Naive thymus-derived CD4-positive, alpha-beta T cell (primary cell): ENCODE data around the gene ZSWIM6. TPM values are rescaled to one million over a fixed set of nuclear protein-coding genes. Genes with fewer than 3 reads are reported as not detected.
"Not testable (repeated sequence)": the region's sequence is repeated elsewhere in the genome, so short reads cannot be mapped to it uniquely, and the experiment has no call there.

Source experiments
- ATAC-seq: fragments of 150-1000 bp; cut with Tn5 transposase; 2 replicates; pipeline ENCODE4 v1.10.0; 2021; ENCODE audit warnings: mild to moderate bottlenecking, moderate library complexity
- CTCF ChIA-PET: fragments of 350-600 bp; sonication (Branson Sonifier 250); formaldehyde crosslinking; loops from one replicate; lab custom pipeline; 2021; ENCODE audit warnings: antibody characterized with exemption; lab: Charles Lee
- POLR2A ChIA-PET: fragments of 350-600 bp; sonication (Branson Sonifier 250); formaldehyde crosslinking; loops from one replicate; lab custom pipeline; 2021; ENCODE audit warnings: antibody characterized with exemption, inconsistent platforms; lab: Charles Lee
- DNase-seq, 9 donors: peaks; one replicate each; pipeline versions ENCODE4 v3.0.0 to v3.0.0-alpha.2; 2020 to 2022; ENCODE audit warnings: mixed read lengths in 1 of 9
- H3K27ac ChIP-seq: one replicate; pipeline ENCODE4 v1.7.0; 2013; ENCODE audit warnings: mild to moderate bottlenecking, low read depth, low read length, moderate library complexity
- H3K27me3 ChIP-seq, 2 donors: one replicate each; pipeline ENCODE4 v1.7.0; 2013; ENCODE audit warnings: low read length in 2 of 2, mild to moderate bottlenecking in 2 of 2, moderate library complexity in 2 of 2; ENCODE audit not compliant: control insufficient read depth in 2 of 2, insufficient read depth in 2 of 2
- H3K36me3 ChIP-seq, 3 experiments: 1 replicate in 2 of 3; 2 replicates in 1 of 3; pipeline ENCODE4 v1.7.0; 2013; ENCODE audit warnings: low read length in 3 of 3, mild to moderate bottlenecking in 3 of 3, moderate library complexity in 1 of 3; ENCODE audit not compliant: insufficient read depth in 3 of 3, control insufficient read depth in 2 of 3
- H3K4me1 ChIP-seq, 2 donors: one replicate each; pipeline ENCODE4 v1.7.0; 2013; ENCODE audit warnings: low read length in 2 of 2, mild to moderate bottlenecking in 2 of 2, moderate library complexity in 1 of 2; ENCODE audit not compliant: control insufficient read depth in 2 of 2, insufficient read depth in 2 of 2
- H3K4me3 ChIP-seq: 2 replicates; pipeline ENCODE4 v1.7.0; 2013; ENCODE audit warnings: mild to moderate bottlenecking, low read length
- H3K9me3 ChIP-seq, 3 experiments: 1 replicate in 2 of 3; 2 replicates in 1 of 3; pipeline ENCODE4 v1.7.0; 2013; ENCODE audit warnings: low read length in 3 of 3; ENCODE audit not compliant: control insufficient read depth in 2 of 3
- H3K27ac Mint-ChIP-seq, 9 donors: one replicate each; pipeline ENCODE4 v1.8.0; 2020 to 2022; ENCODE audit warnings: mixed read lengths in 9 of 9, mild to moderate bottlenecking in 8 of 9, moderate library complexity in 5 of 9, inconsistent platforms in 2 of 9
- H3K27me3 Mint-ChIP-seq, 5 donors: one replicate each; pipeline ENCODE4 v1.8.0; 2021 to 2022; ENCODE audit warnings: mixed read lengths in 5 of 5, mild to moderate bottlenecking in 1 of 5
- H3K36me3 Mint-ChIP-seq, 5 donors: one replicate each; pipeline ENCODE4 v1.8.0; 2020 to 2022; ENCODE audit warnings: mixed read lengths in 5 of 5, mild to moderate bottlenecking in 3 of 5, inconsistent platforms in 1 of 5
- H3K4me1 Mint-ChIP-seq, 7 donors: one replicate each; pipeline ENCODE4 v1.8.0; 2020 to 2022; ENCODE audit warnings: mixed read lengths in 7 of 7, mild to moderate bottlenecking in 3 of 7, inconsistent platforms in 1 of 7
- H3K4me3 Mint-ChIP-seq, 10 donors: one replicate each; pipeline ENCODE4 v1.8.0; 2020 to 2022; ENCODE audit warnings: mild to moderate bottlenecking in 10 of 10, mixed read lengths in 10 of 10, moderate library complexity in 6 of 10, inconsistent platforms in 2 of 10
- H3K9me3 Mint-ChIP-seq, 11 donors: one replicate each; pipeline ENCODE4 v1.8.0; 2020 to 2022; ENCODE audit warnings: mixed read lengths in 11 of 11, mild to moderate bottlenecking in 4 of 11, inconsistent platforms in 1 of 11, moderate library complexity in 1 of 11
- intact Hi-C, 2 donors: fragments of 100-400 bp; cut with micrococcal nuclease; formaldehyde crosslinking; loops; one replicate each; pipeline ENCODE4 v1.15.1; 2023
- polyA plus RNA-seq, 2 donors: library from polyadenylated mRNA; unstranded; fragments of 300-500 nt; fragmentation: Illumina TruSeq; gene quantifications; one replicate each; pipeline ENCODE4 v1.2.3, GENCODE V29; 2021
- total RNA-seq, 6 experiments: library from RNA in 5 of 6; stranded (reverse) in 5 of 6; gene quantifications; 1 replicate in 5 of 6; 2 replicates in 1 of 6; pipeline ENCODE4 v1.2.3 and lab custom pipeline; 2021 to 2026

The ZSWIM6 gene
- total and polyA plus RNA-seq, 7 experiments from 2014 or later: 0.29 to 18.5 (median 8.2) TPM

GRCh38 chr5:61401726-61402125, 69.7 kb downstream of the ZSWIM6 start:
- intact Hi-C loops: loop anchor here in 1 of 2 donors (10.0 kb wide), 1 partner anchor 1003 kb away; the partner anchor contains the start of gene DIMT1
- H3K4me3 Mint-ChIP-seq: no peak overlapping the region
- H3K9me3 Mint-ChIP-seq: no peaks in the 10 kb centered on the region
- H3K4me1 Mint-ChIP-seq: peaks cover 15 to 49% (median 34%) of the 10 kb centered on the region in 7 donors
- Histone ChIP-seq H3K9me3 (no peaks in the 10 kb centered on the region), H3K4me1 (no peaks in the 10 kb centered on the region), H3K36me3 (no peaks in the 10 kb centered on the region), H3K27ac (no peak overlapping the region), H3K27me3 (no peaks in the 10 kb centered on the region), H3K4me3 (no peak overlapping the region)
- ChIA-PET CTCF (interaction anchor here (0.5 kb wide), 1 partner anchor 257 kb away, joined by 3 read pairs; no protein-coding TSS in a partner anchor), POLR2A (no interaction called here)
- H3K36me3 Mint-ChIP-seq: peaks cover 0 to 4% (median 0%) of the 10 kb centered on the region in 5 donors
- no peak for DNase-seq
- peaks cover 0 to 6% (median 0%) of the 10 kb centered on the region in 5 donors for H3K27me3 Mint-ChIP-seq
- no peak for ATAC-seq
- H3K27ac Mint-ChIP-seq: peak overlapping the region in 1 of 9 donors; percentile 52

GRCh38 chr5:61402244-61402823, 70.3 kb downstream of the ZSWIM6 start:
- H3K36me3 Mint-ChIP-seq: peaks cover 0 to 4% (median 0%) of the 10 kb centered on the region in 5 donors
- Histone ChIP-seq H3K27ac (no peak overlapping the region), H3K4me3 (no peak overlapping the region), H3K9me3 (no peaks in the 10 kb centered on the region), H3K27me3 (no peaks in the 10 kb centered on the region), H3K4me1 (no peaks in the 10 kb centered on the region), H3K36me3 (no peaks in the 10 kb centered on the region)
- ATAC-seq (no peak), DNase-seq (no peak)
- intact Hi-C loops: loop anchor here in 1 of 2 donors (10.0 kb wide), 1 partner anchor 1002 kb away; the partner anchor contains the start of gene DIMT1
- H3K27ac Mint-ChIP-seq: no peak overlapping the region
- POLR2A ChIA-PET: no interaction called here
- no peaks in the 10 kb centered on the region for H3K9me3 Mint-ChIP-seq
- no peak overlapping the region for H3K4me3 Mint-ChIP-seq
- H3K4me1 Mint-ChIP-seq: peaks cover 15 to 49% (median 34%) of the 10 kb centered on the region in 7 donors
- H3K27me3 Mint-ChIP-seq: peaks cover 0 to 6% (median 0%) of the 10 kb centered on the region in 5 donors
- CTCF ChIA-PET: interaction anchor here (0.5 kb wide), 1 partner anchor 256 kb away, joined by 3 read pairs; no protein-coding TSS in a partner anchor

GRCh38 chr5:61402970-61403900, 71.2 kb downstream of the ZSWIM6 start:
- Histone ChIP-seq H3K4me3 (no peak overlapping the region), H3K27ac (no peak overlapping the region), H3K36me3 (no peaks in the 10 kb centered on the region), H3K9me3 (no peaks in the 10 kb centered on the region), H3K4me1 (peaks cover under 1 to 5% of the 10 kb centered on the region in 2 donors), H3K27me3 (no peaks in the 10 kb centered on the region)
- CTCF ChIA-PET: no interaction called here
- H3K27me3 Mint-ChIP-seq: peaks cover 0 to 8% (median 0%) of the 10 kb centered on the region in 5 donors
- peaks cover 17 to 52% (median 36%) of the 10 kb centered on the region in 7 donors for H3K4me1 Mint-ChIP-seq
- no peak for ATAC-seq
- H3K9me3 Mint-ChIP-seq: no peaks in the 10 kb centered on the region
- DNase-seq: no peak
- H3K36me3 Mint-ChIP-seq: peaks cover 0 to 4% (median 0%) of the 10 kb centered on the region in 5 donors
- H3K4me3 Mint-ChIP-seq: no peak overlapping the region
- H3K27ac Mint-ChIP-seq: no peak overlapping the region
- POLR2A ChIA-PET: no interaction called here
- intact Hi-C loops: loop anchor here in 1 of 2 donors (10.0 kb wide), 1 partner anchor 1002 kb away; the partner anchor contains the start of gene DIMT1

GRCh38 chr5:61405511-61406295, 73.6 kb downstream of the ZSWIM6 start:
- Histone ChIP-seq H3K9me3 (no peaks in the 10 kb centered on the region), H3K36me3 (no peaks in the 10 kb centered on the region), H3K27ac (no peak overlapping the region), H3K4me1 (peaks cover 12 to 14% of the 10 kb centered on the region in 2 donors), H3K27me3 (no peaks in the 10 kb centered on the region), H3K4me3 (no peak overlapping the region)
- Mint-ChIP-seq H3K27ac (peak overlapping the region in 3 of 9 donors; percentile 2 to 62 (median 16)), H3K9me3 (peaks cover 0 to 5% (median 0%) of the 10 kb centered on the region in 11 donors), H3K27me3 (peaks cover 0 to 14% (median 0%) of the 10 kb centered on the region in 5 donors), H3K4me1 (peaks cover 28 to 49% (median 38%) of the 10 kb centered on the region in 7 donors), H3K4me3 (no peak overlapping the region), H3K36me3 (peaks cover 0 to 2% (median 0%) of the 10 kb centered on the region in 5 donors)
- DNase-seq (no peak), ATAC-seq (no peak)
- ChIA-PET CTCF (no interaction called here), POLR2A (no interaction called here)
- intact Hi-C loops: loop anchor here (5.0 to 10.0 kb wide), 5 partner anchors 128 to 1007 kb away; partner anchors contain the start of genes DEPDC1B (in 1 of the 2), DIMT1 (in 1 of the 2), IPO11 (in 1 of the 2) and KIF2A (in 1 of the 2)

- ATAC-seq, POLR2A ChIA-PET, DNase-seq, CTCF ChIA-PET, H3K9me3 Mint-ChIP-seq, H3K9me3 ChIP-seq, H3K4me3 ChIP-seq, H3K27ac ChIP-seq, H3K27me3 ChIP-seq, H3K4me3 Mint-ChIP-seq, H3K36me3 ChIP-seq, H3K27ac Mint-ChIP-seq, H3K36me3 Mint-ChIP-seq: not testable (repeated sequence)
- H3K4me1 ChIP-seq: peaks cover 12 to 14% of the 10 kb centered on the region in 2 donors
- Mint-ChIP-seq H3K4me1 (peaks cover 24 to 45% (median 38%) of the 10 kb centered on the region in 7 donors), H3K27me3 (peaks cover 0 to 14% (median 0%) of the 10 kb centered on the region in 5 donors)
- intact Hi-C loops: loop anchor here (5.0 to 10.0 kb wide), 5 partner anchors 129 to 1006 kb away; partner anchors contain the start of genes DEPDC1B (in 1 of the 2), DIMT1 (in 1 of the 2), IPO11 (in 1 of the 2) and KIF2A (in 1 of the 2)
These were observed 74.4 kb downstream of the ZSWIM6 start for GRCh38 chr5:61406497-61406896.
